Chondrocyte (in vitro differentiated cells): ENCODE measurements around the gene TRIP10. TPM values are rescaled to one million over a fixed set of nuclear protein-coding genes. Genes with fewer than 3 reads are reported as not detected.

ENCODE experiments used
- DNase-seq: peaks from one replicate; pipeline ENCODE4 v3.0.0; 2021; ENCODE audit warnings: mixed read lengths, low spot score
- H3K27ac Mint-ChIP-seq: one replicate; pipeline ENCODE4 v1.8.0; 2021; ENCODE audit warnings: mild to moderate bottlenecking, moderate library complexity, mixed read lengths; ENCODE audit not compliant: unreplicated experiment
- H3K27me3 Mint-ChIP-seq: 2 replicates; pipeline ENCODE4 v1.8.0; 2021; ENCODE audit warnings: low read depth, mixed read lengths
- H3K36me3 Mint-ChIP-seq: 2 replicates; pipeline ENCODE4 v1.8.0; 2021; ENCODE audit warnings: low read depth, mixed read lengths
- H3K4me1 Mint-ChIP-seq: 2 replicates; pipeline ENCODE4 v1.8.0; 2021; ENCODE audit warnings: low read depth, mild to moderate bottlenecking, mixed read lengths
- H3K4me3 Mint-ChIP-seq: one replicate; pipeline ENCODE4 v1.8.0; 2021; ENCODE audit warnings: mild to moderate bottlenecking, moderate library complexity, mixed read lengths; ENCODE audit not compliant: unreplicated experiment
- H3K9me3 Mint-ChIP-seq: 2 replicates; pipeline ENCODE4 v1.8.0; 2021; ENCODE audit warnings: low read depth, mixed read lengths
- CTCF ChIP-seq: fragments of 200-600 bp; sonication (generic); IDR thresholded peaks from 2 replicates; pipeline ENCODE4 v1.5.0; 2021; ENCODE audit warnings: antibody characterized with exemption, mild to moderate bottlenecking, moderate library complexity
- total RNA-seq: library from RNA; stranded (reverse); gene quantifications from 3 replicates; pipeline ENCODE4 v1.2.1, GENCODE V29; 2021

The TRIP10 gene
- total RNA-seq, 1 donor from 2014 or later, result 107 TPM

- Mint-ChIP-seq H3K4me3 (peak overlapping the region; percentile 85), H3K4me1 (peaks cover 76% of the 10 kb centered on the region), H3K36me3 (peaks cover 12% of the 10 kb centered on the region), H3K9me3 (no peaks in the 10 kb centered on the region), H3K27ac (peak overlapping the region; percentile 57), H3K27me3 (no peaks in the 10 kb centered on the region)
- no peak for DNase-seq
- TF ChIP-seq CTCF, result no peak
These were observed 556 bp downstream of the TRIP10 start for GRCh38 chr19:6739883-6740588.

- TF ChIP-seq CTCF, result peak; percentile 4
- peaks cover 16% of the 10 kb centered on the region for H3K36me3 Mint-ChIP-seq
- no peaks in the 10 kb centered on the region for H3K9me3 Mint-ChIP-seq
- no peaks in the 10 kb centered on the region for H3K27me3 Mint-ChIP-seq
- H3K4me1 Mint-ChIP-seq, result peaks cover 77% of the 10 kb centered on the region
- peak overlapping the region; percentile 85 for H3K4me3 Mint-ChIP-seq
- no peak for DNase-seq
- peak overlapping the region; percentile 74 for H3K27ac Mint-ChIP-seq
These were observed 1.3 kb downstream of the TRIP10 start for GRCh38 chr19:6740589-6741343.

- Mint-ChIP-seq H3K36me3 (peaks cover 25% of the 10 kb centered on the region), H3K4me3 (peak overlapping the region; percentile 42), H3K27me3 (no peaks in the 10 kb centered on the region), H3K4me1 (peaks cover 68% of the 10 kb centered on the region), H3K27ac (peak overlapping the region; percentile 87), H3K9me3 (no peaks in the 10 kb centered on the region)
- TF ChIP-seq CTCF, result no peak
- no peak for DNase-seq
These were observed 3.6 kb downstream of the TRIP10 start for GRCh38 chr19:6743066-6743465.

- H3K4me1 Mint-ChIP-seq, result peaks cover 60% of the 10 kb centered on the region
- H3K27me3 Mint-ChIP-seq, result no peaks in the 10 kb centered on the region
These were observed 4.4 kb downstream of the TRIP10 start for GRCh38 chr19:6743714-6744380.

More at GRCh38 chr19:6743714-6744380, 4.4 kb downstream of the TRIP10 start:
- Mint-ChIP-seq H3K36me3 (peaks cover 31% of the 10 kb centered on the region), H3K9me3 (no peaks in the 10 kb centered on the region), H3K27ac (peak overlapping the region; percentile 99), H3K4me3 (peak overlapping the region; percentile 64)
- DNase-seq, result no peak
- no peak for TF ChIP-seq CTCF
